ENCODE results near the gene VSIR.

DNA sequence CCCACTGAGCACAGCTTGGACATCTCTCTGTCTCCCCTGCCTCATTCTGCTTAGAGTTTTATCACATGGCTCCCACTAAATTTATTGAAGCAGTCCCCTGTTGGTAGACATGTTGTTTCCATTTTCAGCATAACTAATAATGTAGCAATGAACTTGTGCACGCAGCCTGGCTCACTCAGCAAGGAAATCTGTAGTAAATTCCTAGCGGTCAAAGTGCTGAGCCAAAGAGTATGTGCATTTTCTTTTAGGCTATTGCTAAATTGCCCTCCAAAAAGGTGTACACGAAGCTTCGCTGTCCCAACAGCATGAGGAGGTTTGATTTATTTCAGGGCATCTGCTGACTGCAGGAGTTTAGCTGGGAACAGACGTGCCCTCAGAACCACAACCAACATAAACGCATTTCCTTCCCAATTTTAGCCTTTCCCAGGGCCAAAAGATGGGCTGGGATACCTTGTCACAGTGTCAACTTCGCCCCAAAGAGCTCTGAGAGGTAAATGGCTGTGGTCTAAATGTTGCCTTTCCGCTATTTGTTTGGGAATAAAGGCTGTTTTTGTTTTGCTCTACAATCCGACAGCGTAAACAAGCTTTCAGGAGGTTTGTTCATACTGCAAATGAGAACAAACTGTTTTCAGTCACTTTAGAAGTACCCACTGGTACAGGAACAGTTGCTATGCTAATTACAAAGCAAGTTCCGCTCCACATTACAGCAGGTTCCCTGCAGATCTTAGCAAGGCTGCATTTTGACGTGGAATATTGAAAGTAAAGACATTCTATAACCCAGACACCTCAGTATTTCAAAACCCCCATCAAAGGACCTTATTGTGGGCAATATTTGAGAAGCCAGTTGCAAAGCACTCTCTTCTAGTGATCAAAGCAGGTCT lies 16.8 kb downstream of the VSIR start:
- TF ChIP-seq, protein P1, sequence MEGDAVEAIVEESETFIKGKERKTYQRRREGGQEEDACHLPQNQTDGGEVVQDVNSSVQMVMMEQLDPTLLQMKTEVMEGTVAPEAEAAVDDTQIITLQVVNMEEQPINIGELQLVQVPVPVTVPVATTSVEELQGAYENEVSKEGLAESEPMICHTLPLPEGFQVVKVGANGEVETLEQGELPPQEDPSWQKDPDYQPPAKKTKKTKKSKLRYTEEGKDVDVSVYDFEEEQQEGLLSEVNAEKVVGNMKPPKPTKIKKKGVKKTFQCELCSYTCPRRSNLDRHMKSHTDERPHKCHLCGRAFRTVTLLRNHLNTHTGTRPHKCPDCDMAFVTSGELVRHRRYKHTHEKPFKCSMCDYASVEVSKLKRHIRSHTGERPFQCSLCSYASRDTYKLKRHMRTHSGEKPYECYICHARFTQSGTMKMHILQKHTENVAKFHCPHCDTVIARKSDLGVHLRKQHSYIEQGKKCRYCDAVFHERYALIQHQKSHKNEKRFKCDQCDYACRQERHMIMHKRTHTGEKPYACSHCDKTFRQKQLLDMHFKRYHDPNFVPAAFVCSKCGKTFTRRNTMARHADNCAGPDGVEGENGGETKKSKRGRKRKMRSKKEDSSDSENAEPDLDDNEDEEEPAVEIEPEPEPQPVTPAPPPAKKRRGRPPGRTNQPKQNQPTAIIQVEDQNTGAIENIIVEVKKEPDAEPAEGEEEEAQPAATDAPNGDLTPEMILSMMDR (IDR thresholded peaks at IDR 0.05): no peak
- no peak for TF ChIP-seq EP300 (IDR thresholded peaks at IDR 0.05)
- TF ChIP-seq POLR2A (IDR thresholded peaks at IDR 0.05): no peak
